Left colon (tissue), 2 donors: ENCODE data around the gene DYNAP. TPM values are rescaled to one million over a fixed set of nuclear protein-coding genes. Genes with fewer than 3 reads are reported as not detected.
A peak's percentile ranks its signal among the peaks of the same experiment; 100 is the strongest.

Experiments
- ATAC-seq: fragments of 200-7000 bp; cut with Tn5 transposase; one replicate; pipeline ENCODE4 v1.9.1; 2020; ENCODE audit warnings: mild to moderate bottlenecking, moderate library complexity
- DNase-seq, 2 donors: peaks; one replicate each; pipeline ENCODE4 v3.0.0-alpha.2; 2020
- intact Hi-C, 2 donors: fragments of 100-400 bp; cut with DNase I in 1 of 2; cut with micrococcal nuclease in 1 of 2; formaldehyde crosslinking; loops; one replicate each; pipeline versions ENCODE4 v1.11.2 to v1.14.0; 2022; cut with DNase I, micrococcal nuclease
- long read RNA-seq: library from polyadenylated mRNA; unstranded; transcript quantifications from one replicate; pipeline ENCODE4 v2.0.0, GENCODE V29; 2021
- total RNA-seq, 2 donors: library from RNA; stranded (reverse); fragmentation: NEBNext Ultra II Directional; extraction: Animal tissue kit (Norgen Biotek cat#: 25700); gene quantifications; one replicate each; pipeline ENCODE4 v1.2.1, GENCODE V29; 2021
- donor health status: DM: no; HTN: no; CAD: no.
- donor health status: DM: yes; HTN: yes; CAD: no.

The DYNAP gene, protein sequence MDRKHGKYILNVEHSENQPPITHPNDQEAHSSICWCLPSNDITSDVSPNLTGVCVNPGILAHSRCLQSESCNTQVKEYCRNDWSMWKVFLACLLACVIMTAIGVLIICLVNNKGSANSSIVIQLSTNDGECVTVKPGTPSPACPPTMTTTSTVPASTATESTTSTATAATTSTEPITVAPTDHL
- not detected for total RNA-seq
- long read RNA-seq, result 0 reads

DNA sequence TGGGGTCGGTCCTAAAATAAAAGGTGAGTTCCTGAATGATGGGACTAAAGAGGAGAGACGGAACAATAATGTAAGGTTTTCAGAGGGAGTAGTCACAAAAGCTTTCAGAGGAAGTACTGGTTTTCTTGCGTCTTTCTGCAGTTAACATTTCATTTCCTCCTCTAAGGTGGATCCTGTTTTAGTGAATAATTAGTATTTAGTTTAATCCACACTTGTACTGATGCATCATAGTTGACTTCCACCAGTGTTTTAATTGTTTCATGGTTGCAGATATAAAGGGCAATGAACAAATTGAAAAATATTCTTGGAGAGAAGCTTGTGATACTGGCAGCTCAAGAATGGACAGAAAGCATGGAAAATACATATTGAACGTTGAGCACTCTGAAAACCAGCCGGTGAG lies at the start of gene DYNAP:
Gene DYNAP (plus strand): TSS at position 301 of the 400 bp plus-strand sequence. CDS start 38 bp downstream, at position 339.
- intact Hi-C loops, result no loop called here
- DNase-seq (no peak), ATAC-seq (no peak)

DNA sequence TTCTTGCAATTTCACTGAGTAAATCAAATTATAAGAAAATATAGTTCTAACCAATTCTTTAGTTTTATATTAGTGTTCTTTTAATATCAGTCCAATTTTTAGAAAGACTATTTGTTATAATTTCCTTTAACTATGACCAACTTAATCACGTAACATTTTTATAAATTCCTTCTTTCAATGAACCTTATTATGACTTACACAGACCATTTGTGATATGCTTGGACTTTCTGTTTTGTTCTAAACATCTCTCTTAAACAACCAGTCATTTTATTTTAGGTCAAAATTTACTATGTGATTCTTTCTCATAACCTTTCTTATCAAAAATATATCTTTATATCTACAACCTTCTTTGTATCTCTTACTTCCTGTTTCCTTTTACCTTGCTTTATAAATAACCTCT lies 39.5 kb upstream of the DYNAP start:
- intact Hi-C loops, result no loop called here
- DNase-seq, result no peak

DNA sequence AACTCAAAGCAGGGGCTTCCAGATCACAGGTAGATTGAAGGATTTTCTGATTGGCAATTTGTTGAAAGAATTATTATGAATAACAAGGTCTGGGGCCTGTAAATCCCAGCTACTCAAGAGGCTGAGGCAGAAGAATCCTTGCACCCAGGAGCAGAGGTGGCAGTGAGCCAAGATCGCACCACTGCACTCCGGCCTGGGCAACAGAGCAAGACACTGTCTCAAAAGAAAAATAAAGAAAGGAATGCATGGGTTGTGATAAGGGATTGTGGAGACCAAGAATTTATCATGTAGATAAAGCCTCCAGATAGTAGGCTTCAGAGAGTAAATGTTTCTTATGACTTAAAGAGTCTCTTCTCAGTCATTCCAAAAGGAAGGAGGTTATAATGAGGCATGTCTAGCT lies 35.8 kb upstream of the DYNAP start:
- no peak for DNase-seq
- intact Hi-C loops, result no loop called here
- no peak for ATAC-seq

More for the DNA sequence above, 39.5 kb upstream of the DYNAP start:
- ATAC-seq, result no peak

DNA sequence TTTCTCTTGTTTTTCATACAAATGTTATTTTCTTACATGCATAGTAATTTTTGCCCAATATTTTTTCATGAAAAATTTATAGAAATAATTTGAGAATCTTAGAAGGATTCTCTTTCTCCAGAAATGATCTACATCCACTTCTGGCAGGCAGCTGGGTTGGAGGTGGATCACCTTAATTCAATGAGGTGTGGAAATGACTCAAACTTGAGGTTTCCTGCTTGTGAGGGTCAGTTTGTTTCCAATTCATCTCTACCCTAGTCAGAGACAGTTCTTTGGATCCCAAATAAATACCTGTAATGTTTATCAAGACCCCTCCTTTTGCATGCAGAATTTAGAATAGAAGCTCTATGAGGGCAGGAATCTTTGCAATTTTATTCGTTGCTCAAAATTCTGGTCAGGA lies 35.0 kb upstream of the DYNAP start:
- intact Hi-C loops, result no loop called here
- no peak for ATAC-seq
- DNase-seq, result no peak

DNA sequence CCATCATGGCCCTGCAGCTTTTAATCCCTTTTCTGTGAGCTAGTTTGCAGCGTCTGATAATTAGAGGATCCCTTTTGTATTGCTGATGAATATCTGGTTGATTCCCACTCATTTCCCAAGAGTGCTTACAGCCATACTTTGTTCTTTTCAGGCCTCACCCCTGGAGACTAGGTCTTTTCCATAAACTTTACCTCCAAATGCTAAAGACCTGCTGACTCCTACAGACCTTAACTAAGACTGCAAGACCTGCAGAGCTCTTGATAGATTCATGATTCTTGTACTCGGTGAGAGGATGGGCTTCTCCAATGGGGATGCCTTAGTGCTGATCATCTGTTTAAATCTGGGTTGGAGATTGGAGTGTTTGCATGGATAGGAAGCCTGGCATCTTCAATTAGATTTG lies 33.1 kb upstream of the DYNAP start:
- DNase-seq (no peak), ATAC-seq (no peak)
- intact Hi-C loops, result no loop called here

DNA sequence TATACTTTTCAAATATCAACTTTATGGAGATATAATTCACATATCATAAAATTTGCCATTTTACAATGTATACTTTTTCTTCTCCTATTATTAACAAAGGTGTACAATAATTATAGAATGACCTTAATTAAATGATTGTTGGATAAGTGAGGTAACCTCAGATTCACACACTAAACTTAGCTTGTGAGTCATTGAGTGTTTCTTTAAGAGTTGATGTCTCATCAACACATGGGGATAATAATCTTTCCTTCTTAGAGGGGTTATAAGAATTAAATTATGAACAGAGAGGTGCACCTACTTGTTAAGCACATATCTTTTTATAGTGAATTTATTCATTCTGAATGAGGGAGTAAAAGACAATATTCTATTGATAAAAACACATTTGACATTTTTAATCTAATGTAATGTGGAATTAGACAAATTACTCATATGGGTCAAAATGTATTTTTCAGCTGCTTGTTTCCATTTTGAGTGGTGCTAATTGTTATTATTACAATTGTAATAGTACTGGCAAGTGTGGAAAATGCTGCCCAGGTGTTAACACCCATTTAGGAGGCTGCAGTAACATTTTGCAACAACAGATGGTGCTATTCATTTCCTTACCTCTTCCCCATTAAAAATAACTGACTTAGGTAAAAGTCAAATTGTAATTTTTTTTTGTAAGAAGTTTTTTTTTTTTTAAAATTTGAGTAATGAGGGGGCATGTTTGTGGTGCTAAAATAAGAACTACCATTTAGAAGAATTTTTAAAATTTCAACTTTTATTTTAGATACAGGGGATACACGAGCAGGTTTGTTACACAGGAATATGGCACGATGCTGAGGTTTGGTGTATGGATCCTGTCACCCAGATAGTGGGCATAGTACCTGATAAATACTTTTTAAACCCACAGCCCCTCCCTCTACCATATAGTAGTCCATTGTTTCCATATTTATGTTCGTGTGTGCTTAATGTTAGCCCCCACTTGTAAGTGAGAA lies 32.1 kb upstream of the DYNAP start:
- ATAC-seq (peak; percentile 54), DNase-seq (no peak)
- intact Hi-C loops, result no loop called here

DNA sequence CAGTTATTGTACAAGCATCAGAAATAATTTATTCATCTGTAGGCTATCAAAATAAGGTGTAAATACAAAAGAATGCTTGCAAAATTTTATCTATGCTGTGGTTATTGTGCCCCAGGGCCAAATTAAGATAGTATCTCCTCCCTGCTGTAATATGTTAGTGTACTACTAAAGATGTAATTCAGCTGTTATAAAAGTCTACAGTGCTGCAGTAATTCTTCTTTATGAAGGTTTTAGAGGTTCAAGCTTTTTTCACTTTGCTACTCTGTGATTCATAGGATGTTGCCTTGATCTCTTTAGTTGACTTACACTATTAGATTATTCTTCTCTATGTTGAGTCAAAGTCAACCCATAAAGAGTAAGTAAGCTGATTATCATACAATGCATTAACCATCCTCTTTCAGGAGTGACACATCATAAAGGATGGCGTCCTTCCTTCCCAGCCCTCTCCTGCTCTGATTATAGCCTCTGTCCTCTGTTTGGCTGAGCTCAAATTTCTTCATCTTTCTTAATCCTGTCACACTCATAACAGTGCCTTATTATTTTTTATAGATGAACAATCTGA lies 29.3 kb upstream of the DYNAP start:
- intact Hi-C loops, result no loop called here
- no peak for DNase-seq
- peak; percentile 85 for ATAC-seq

DNA sequence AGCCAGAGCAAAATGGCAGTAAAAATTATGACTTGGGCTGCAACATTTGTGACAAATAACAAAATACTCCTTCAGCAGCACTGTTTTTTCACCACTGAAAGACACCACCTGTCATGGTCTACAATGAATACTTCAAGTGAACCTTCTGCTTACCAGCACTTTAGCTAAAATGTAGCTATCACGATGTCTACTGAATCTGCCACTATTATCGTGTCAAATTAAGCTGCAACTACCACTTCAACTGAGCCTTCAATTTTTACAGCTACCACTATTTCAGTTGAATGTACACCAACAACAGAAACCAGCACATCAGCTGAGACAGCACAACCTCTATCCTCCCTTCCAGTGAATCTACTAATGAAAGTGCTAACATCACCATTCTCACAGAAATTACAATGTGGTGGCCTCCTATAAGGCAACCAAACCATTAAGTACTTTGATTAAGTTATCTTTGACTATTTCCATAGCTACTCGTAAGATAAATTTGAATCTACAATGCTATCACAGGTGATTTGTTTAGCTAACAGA lies 10.8 kb upstream of the DYNAP start:
- no peak for ATAC-seq
- no peak for DNase-seq
- intact Hi-C loops, result no loop called here

DNA sequence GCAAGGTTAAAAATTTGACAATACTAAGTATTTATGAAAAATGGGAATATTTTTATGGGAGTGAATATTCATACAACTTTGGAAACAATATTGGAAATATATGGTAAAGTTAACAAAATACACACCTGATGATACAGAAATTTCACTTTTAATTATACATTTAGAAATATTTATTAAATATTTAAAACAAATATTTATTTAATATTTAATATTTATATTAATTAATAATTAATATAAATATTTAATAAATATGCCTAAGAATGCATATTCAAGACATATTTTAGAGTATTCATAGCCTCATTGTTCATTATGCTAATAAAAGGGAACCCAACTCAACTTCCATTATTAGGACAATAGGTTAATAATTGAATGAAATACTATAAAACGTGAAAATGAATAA lies 7.0 kb upstream of the DYNAP start:
- no peak for ATAC-seq
- intact Hi-C loops, result no loop called here
- no peak for DNase-seq

DNA sequence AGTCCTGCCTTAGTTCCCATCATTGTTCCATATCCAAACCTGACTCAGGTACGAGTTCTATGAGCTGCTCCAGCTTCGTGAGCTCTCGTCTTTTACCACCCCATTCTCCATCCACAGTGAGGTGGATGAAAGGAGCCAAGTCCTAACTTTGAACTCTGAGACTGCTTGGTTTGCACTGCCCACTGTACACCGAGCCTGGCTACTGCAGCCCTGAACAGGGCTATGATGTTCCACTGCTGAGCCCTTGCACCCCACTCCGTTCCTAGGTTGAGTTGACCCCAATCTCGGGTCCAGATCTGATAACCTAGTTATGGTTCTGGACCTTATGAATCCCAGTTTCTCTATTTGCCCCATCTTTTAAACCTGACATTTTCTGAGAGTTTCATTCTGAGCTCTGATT lies 5.3 kb upstream of the DYNAP start:
- intact Hi-C loops, result no loop called here
- DNase-seq, result no peak
- ATAC-seq, result no peak

DNA sequence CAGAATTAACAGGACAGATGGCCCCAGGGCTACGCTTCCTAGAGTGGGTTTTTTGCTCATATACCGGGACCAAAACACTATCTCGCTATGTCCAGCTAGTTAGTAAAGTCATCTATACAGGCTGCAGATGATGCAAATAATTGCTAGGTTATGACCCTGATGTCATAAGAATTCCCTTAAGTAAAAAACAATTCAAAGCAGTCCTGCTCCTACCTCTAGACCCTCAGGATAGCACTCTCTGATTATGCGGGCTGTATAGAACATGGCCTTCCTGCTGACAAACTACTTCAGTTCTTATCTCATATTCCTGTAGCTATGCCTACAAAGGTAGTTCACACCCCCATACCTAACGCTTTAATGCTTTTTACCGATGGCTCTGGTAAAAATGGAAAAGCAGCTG lies 13.2 kb downstream of the DYNAP start:
- DNase-seq (no peak), ATAC-seq (no peak)
- intact Hi-C loops, result no loop called here

DNA sequence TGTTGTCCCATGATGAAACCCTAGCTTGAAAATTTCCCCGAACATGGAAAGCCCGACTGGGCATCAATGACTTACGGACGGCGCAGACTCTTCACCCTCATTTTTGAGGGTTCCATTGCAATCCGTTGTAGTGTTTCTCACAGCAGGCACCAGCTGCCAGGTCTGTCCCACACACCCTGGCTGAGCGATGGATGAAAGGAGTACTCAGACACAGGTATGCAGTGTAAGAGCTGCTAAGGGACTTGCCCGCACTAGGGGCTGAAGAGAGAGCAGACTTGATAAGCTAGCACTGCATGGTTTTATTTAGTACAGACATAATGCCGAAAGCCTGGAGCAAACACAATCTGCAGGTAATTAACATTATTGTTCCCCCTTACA lies 15.8 kb downstream of the DYNAP start:
- ATAC-seq (peak; percentile 53), DNase-seq (peak; percentile 18 to 24)
- intact Hi-C loops, result no loop called here

DNA sequence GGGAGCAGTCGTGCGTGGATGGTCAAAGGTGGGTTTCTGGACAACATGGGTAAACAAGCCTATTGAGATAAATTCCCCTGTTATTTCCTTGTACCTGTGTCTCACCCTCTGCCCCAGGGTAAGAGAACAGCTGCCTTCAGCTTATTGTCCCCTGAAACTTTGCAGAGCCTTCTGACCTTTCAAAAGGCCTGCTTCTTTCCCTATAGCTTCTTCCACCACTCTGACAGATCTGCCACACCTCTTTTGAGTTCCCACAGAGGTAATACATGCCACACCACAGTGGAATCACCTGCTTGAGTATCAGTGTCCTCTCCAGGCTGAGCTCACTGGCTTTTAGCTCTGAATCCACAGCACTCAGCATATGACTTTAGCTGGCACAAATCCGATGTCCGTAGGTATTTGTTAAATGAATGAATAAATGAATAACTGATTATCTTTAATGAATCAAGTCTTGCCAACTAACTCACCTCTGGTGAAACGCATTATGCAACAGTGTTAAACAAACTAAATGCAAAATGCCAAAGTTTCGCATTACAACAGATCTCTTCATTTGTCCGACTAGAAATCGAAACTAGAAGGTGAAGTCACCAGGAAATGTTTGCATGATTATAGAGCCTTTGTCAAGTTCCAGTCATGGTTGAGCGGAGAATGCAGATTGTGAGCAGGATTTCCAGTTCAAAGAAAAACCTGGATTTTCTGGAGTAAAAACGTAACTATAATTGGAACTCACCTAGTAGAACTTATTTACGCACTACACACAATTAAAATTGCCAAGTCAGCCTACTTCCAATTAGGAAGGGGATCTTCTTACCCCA lies 16.4 kb downstream of the DYNAP start:
- peak; percentile 91 for ATAC-seq
- intact Hi-C loops, result no loop called here

DNA sequence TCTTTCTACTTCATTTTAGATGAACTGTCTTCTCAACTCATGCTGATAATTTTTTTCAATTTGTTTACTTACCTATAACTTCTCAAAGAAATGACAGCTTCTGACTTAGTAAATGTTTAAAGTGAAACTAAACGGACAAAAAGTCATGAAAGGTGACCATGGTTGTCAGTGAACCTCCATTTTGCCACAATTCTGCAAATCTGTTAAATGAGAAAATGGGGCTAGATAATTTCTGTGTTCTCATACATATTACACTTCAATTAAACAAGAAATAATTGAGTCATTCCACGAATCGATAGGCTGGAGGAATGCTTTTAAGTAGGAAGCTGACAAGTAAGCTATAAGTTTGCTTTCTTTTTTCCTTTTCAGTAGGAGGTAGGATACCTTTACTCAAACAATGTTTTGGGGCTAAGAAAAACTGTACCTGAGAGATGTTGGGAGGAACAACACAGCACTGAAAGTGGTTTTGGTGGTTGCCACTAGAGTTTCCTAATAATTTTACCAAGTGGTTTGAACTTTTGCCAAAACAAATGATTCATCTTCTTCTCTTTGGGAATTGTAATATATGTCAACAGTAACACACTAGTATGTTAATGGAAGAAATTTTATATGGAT lies 17.1 kb downstream of the DYNAP start:
- DNase-seq, result no peak
- ATAC-seq, result peak; percentile 11
- intact Hi-C loops, result no loop called here

More for the DNA sequence above, 16.4 kb downstream of the DYNAP start:
- DNase-seq, result peak; percentile 23 to 30

DNA sequence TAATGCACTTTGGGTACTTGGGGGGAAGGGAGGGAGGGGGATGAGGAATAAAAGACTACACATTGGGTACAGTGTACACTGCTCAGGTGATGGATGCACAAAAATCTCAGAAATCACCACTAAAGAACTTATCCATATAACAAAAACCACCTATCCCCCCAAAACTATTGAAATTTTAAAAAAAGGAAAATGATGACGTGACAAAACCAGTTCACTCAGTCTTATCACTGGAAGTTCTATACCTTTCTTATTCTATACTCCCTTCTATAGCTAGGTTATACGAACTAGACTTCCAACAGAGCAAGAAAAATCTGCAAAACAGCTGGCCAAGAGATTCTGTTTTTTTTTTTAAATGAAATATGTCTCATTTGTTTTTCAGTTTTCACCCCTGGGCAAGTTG lies 20.8 kb downstream of the DYNAP start:
- no peak for DNase-seq
- intact Hi-C loops, result no loop called here
- no peak for ATAC-seq

DNA sequence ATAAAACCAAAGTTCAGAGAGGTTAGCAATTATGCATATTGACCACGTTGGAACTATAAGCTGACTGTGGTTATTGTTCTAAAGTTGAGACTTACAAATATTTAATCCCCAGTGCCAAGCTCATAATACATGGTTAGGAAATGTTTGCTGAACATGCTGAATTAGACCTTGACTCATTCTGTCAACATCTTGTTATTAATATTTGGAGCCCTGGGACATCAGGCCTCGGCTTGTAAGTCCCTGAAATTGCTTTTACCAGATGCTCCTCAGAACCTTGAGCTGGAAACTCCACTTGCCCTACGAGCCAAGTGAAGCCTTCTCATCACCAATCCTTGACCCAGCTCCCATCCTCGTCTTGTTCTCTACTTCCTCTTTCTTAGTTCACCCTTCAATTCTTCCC lies 21.2 kb downstream of the DYNAP start:
- ATAC-seq (peak; percentile 23), DNase-seq (no peak)
- intact Hi-C loops, result no loop called here

DNA sequence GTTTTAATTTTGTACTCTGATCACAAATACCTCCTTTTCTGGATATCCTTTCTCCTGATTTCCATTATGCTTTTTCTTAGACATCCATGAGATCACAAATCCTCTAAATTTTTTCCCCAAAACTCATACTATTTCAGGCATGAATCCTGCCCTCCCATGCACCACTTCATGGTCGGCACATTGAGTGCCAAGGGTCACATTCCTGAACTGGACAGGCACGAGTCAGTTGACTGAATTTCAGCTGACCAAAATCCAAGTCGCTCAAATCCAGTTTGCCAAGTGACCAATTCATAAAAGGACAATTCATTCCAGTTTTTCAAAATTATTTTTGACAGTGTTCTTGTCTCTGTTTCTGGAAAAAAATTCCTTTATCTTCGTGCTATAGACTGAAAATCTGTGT lies 22.1 kb downstream of the DYNAP start:
- intact Hi-C loops, result no loop called here
- no peak for ATAC-seq
- no peak for DNase-seq

DNA sequence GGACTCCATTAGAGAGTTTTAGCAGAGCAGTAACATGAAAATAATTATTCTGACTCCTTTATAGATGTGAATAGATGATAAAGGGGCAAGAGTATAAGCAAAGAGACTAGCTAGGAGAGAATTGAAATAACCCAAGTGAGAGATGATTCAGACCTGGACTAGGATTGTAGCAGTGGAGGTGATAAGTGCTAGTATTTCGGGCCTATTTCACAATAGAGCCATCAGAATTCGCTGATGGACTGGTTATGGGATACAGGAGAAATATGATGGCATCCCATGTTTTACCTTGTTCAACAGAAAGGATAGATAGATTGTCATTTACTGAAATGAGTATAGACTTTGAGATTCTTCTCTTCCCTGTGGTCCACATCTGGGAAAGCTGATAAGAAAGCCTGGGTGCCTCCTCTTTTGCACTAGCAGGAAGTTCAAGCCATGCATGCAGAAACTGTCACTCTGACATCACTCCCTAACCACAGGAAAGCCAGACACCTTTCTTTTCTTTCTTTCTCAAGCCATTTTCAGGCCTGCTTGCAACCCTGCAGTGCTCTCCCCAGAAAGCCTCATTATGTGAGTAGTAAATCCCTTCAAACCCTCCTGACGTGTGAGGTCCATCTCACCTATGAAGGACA lies 25.3 kb downstream of the DYNAP start:
- intact Hi-C loops, result no loop called here
- no peak for ATAC-seq
- no peak for DNase-seq
